SH-SY5Y (cell line): ENCODE data around the gene GPR132.

Source experiments
- GATA2 ChIP-seq: IDR thresholded peaks from 2 replicates; pipeline ENCODE4 v1.6.1; 2011; ENCODE audit warnings: mild to moderate bottlenecking, low read depth, low read length
- GATA3 ChIP-seq: IDR thresholded peaks from 2 replicates; pipeline ENCODE4 v1.6.1; 2011; ENCODE audit warnings: low read depth, mild to moderate bottlenecking, low read length, moderate library complexity

GPR132 gene, protein sequence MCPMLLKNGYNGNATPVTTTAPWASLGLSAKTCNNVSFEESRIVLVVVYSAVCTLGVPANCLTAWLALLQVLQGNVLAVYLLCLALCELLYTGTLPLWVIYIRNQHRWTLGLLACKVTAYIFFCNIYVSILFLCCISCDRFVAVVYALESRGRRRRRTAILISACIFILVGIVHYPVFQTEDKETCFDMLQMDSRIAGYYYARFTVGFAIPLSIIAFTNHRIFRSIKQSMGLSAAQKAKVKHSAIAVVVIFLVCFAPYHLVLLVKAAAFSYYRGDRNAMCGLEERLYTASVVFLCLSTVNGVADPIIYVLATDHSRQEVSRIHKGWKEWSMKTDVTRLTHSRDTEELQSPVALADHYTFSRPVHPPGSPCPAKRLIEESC

GRCh38 chr14:105065280-105066228 is at the start of gene GPR132:
Gene GPR132 (minus strand): TSS chr14:105065430. CDS start chr14:105055420, 10,010 bp downstream.
- TF ChIP-seq GATA3 (no peak), GATA2 (no peak)

DNA sequence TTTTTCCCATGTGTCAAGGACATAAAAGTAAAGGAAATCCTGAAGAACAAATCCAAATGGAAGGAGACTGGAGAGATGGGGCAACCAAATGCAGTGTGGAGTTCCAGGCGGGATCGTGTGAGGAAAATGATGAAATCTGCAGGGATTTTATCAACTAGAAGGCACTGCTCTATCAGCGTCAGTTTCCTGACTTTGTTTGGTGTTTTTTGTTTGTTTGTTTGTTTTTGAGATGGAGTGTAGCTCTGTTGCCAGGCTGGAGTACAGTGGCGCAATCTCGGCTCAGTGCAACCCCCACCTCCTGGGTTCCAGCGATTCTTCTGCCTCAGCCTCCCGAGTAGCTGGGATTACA is 43.3 kb upstream of the GPR132 start:
- TF ChIP-seq GATA3 (no peak), GATA2 (no peak)

GRCh38 chr14:105107781-105108515 is 42.7 kb upstream of the GPR132 start:
- TF ChIP-seq GATA2 (no peak), GATA3 (no peak)

GRCh38 chr14:105107351-105107750 is 42.1 kb upstream of the GPR132 start:
- TF ChIP-seq GATA3: no peak

GRCh38 chr14:105105158-105105557 is 39.9 kb upstream of the GPR132 start:
- TF ChIP-seq GATA3 (no peak), GATA2 (no peak)

DNA sequence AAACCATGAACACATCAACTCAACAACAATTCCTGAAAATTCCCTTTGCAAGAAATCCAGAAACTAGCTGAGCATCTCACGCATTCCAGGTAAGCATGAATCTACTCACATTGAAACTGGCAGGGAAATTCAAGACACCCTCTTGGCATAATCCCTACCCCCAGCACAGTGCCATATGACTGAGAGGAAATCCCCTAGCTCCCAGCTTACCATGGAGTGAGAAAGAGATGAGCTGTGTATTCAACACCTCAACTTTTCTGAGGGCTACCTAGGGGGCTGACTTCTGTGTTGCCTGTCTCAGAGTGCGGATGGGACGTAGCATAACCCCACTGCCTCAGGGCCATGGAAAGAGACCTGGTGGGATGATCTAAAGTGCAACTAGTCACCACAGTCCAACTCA is 37.7 kb upstream of the GPR132 start:
- TF ChIP-seq GATA2: no peak
- no peak for TF ChIP-seq GATA3

- TF ChIP-seq GATA2 (no peak), GATA3 (no peak)
These were observed 37.2 kb upstream of the GPR132 start for GRCh38 chr14:105102361-105102870.

DNA sequence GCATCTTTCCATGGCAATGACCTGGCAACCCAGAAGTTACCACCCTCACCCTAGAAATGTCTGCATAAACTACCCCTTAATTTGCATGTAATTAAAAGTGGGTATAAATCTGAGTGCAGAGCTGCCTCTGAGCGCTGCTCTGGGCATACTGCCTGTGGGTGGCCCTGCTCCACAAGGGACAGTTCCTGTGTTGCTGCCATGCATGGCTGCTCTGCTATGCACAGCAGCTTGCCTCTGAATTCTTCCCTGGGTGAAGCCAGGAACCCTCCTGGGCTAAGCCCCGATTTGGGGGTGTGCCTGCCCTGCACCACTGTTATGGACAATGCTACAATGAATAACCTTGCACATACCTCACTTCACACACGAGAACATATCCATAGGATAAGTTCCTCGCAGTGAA is 35.7 kb upstream of the GPR132 start:
- no peak for TF ChIP-seq GATA3
- no peak for TF ChIP-seq GATA2

- TF ChIP-seq GATA3 (no peak), GATA2 (no peak)
These were observed 34.5 kb upstream of the GPR132 start for GRCh38 chr14:105099778-105100177.

- no peak for TF ChIP-seq GATA2
- TF ChIP-seq GATA3: no peak
These were observed 33.1 kb upstream of the GPR132 start for GRCh38 chr14:105098316-105098715.

GRCh38 chr14:105097794-105098127 is 32.5 kb upstream of the GPR132 start:
- TF ChIP-seq GATA3: no peak
- no peak for TF ChIP-seq GATA2

- no peak for TF ChIP-seq GATA3
- TF ChIP-seq GATA2: no peak
These were observed 31.1 kb upstream of the GPR132 start for GRCh38 chr14:105096206-105096875.

GRCh38 chr14:105095236-105095805 is 30.1 kb upstream of the GPR132 start:
- no peak for TF ChIP-seq GATA3
- TF ChIP-seq GATA2: no peak
